HG02759 (cell line): ENCODE results near the gene HELLS.
"Not testable (repeated sequence)": the region's sequence is repeated elsewhere in the genome, so short reads cannot be mapped to it uniquely, and the experiment has no call there.

Experiments
- ATAC-seq: cut with Tn5 transposase; IDR thresholded peaks from one replicate; pipeline ENCODE4 v1.9.1; 2021; ENCODE audit warnings: mild to moderate bottlenecking, moderate library complexity; ENCODE audit not compliant: unreplicated experiment

HELLS gene

DNA sequence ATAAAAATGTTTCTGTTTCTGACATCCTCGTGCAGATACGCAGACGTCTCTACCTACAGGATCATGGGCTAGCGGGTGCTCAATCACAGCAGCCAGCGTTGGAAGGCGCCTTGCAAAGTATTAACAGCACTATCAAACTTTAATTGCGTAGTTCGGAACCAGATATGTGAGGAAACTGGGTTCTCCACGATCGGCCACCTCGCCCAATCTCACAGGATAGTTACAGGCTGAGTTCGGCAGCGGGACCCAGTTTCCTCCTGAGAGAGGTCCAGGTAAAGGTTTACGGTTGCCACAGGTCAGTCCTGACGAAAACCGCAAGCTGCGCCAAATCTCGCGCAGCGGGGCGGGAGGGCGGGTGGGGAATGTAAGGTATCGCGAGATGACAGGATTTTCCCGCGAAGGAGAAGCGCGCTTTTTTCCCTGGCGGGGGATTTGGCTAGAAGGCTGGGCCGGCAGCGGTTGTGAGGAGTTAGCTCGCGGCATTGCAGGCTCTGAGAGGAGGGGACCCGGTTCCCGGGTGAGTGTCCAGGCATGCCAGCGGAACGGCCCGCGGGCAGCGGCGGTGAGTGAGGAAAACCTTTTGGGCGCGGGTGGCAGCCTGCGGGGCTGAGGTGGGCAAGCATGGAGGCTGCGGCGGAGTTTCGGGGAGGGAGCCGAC, at the start of gene HELLS:
HELLS (plus strand) TSS at position 398 of the 658 bp plus-strand sequence; CDS start at position 532, 134 bp downstream.
- peak; percentile 82 for ATAC-seq

DNA sequence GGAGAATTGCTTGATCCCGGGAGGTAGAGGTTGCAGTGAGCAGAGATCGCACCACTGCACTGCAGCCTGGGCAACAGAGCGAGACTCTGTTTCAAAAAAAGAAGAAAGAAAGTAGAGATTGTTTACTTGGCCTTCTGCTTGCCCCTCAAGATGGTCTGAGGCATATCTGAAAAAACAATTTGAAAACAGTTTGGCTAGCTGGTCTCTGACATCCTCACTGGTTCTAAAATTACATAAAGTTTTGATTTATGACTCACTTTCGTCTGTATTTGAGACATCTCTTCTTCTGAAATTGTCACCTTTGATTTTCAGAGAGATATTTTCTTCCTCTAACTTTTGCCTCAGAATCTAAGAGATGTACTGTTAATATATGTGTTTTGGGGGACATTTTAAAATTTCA, 49.6 kb upstream of the HELLS start:
- peak; percentile 71 for ATAC-seq

DNA sequence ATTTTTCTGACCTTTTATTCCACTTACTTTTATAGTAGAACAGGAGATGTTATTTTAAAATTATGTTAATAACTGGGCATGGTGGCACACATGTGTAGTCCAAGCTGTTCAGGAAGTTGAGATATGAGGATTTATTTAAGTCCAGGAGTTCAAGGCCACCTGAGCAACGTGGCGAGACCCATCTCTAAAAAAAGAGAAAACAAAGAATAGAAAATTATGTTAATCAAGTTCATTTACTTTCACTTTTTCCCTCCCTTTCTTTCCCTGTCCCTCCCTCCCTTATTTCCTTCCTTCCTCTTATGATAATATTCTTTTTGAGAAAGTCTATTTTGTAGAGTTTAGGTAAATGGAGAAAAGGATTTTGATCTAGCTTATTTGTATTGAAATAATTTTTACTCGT, 48.9 kb upstream of the HELLS start:
- no peak for ATAC-seq

DNA sequence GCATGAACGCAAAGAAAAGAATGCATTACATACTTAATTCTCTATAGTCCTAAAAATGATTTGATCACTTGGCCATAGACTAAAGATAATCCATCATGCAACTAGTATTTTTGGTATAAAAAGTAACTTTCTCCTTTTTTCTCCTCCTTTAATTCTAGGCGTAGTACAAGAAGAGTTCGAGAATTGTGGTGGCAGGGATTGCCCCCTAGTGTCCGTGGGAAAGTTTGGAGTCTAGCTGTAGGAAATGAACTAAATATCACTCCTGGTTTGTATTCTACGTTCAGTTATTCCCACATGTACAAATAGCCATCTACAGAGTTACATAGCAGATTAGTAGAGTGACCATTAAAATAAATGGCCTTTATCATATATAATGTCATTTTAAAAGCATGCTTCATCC, 45.5 kb upstream of the HELLS start:
- no peak for ATAC-seq

DNA sequence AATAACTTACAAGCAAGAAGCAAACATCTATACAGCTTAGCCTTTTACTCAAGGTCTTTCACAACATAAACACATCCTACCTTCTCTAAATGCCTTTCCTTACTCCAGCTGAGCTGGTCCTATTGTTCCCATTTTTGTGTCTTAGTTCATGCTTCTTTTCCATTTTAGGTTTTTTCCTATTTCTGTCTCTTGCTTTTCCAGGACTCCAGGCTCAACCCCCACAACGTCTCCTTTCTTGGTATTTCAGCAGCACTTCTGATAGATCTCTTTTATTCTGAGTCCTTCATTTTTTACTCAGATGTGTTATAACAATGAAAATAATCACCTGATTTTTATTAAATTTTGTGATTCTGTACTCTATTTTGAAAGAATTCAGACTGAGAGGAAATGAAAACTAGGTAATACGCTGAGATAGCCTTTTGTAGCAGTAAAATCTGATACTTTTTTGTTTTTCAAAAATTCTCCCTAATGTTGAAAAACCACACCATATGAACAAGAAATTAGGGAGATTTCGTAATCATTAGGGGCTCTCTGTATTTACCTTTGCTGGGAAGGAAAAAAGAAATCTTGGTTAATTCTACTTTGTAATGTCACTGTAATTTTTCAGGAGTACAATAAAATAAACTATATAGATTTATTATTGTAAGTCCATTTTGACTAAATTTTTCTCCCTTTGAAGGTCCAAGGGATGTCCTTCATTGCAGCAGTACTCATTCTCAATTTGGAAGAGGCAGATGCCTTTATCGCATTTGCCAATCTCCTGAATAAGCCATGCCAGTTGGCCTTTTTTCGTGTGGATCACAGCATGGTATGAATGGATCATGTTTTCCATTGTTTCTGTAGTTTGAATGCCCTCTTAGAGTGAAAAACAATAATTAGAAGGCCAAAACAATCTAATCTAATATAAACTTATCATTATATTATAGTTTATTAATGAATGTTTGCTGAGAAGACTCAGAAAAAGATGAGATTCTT, 24.0 kb upstream of the HELLS start:
- no peak for ATAC-seq

DNA sequence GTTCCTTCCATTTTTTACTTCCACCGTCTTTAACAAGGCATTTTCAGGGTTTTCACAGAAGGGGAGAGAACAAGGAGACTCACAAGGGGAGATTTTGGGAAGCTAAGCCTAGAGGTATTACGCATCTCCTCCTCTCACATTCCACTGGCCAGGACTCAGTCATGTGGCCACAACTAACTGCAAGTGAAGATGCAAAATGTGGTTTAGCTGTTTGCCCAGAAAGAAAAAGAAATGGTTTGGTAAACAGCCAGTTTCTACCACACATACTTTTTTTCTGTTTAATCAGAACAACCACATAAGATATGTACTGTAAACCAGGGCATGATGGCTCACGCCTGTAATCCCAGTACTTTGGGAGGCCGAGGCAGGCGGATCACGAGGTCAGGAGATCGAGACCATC, 21.4 kb upstream of the HELLS start:
- no peak for ATAC-seq

GRCh38 chr10:94524711-94525110, 20.9 kb upstream of the HELLS start:
- ATAC-seq, result no peak

GRCh38 chr10:94531550-94531949, 14.0 kb upstream of the HELLS start:
- not testable (repeated sequence) for ATAC-seq

GRCh38 chr10:94533027-94533426, 12.6 kb upstream of the HELLS start:
- ATAC-seq, result no peak

- not testable (repeated sequence) for ATAC-seq
These were observed 3.3 kb upstream of the HELLS start for GRCh38 chr10:94542282-94542681.

- peak; percentile 12 for ATAC-seq
These were observed 687 bp downstream of the HELLS start for GRCh38 chr10:94546049-94546900.

GRCh38 chr10:94546901-94547185, 1.3 kb downstream of the HELLS start:
- ATAC-seq, result no peak

DNA sequence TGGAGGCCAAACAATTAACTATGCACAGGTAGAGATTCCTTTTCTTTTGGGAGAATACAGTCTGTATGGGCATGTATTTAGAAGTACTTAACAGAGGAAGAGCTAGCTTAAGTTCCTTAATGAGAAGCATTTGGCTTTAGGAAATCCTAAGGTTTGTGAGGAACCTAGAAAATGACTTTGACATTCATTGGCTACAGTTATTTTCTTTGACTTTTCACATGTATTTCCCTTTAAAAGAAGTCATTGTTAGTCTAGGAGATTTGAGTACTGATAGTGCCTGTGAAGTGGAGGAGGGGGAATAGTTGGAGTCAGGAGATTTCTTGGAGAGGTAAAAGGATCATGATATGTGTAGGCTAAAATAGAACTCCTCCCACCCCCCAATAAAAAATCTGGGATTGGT, 3.6 kb downstream of the HELLS start:
- ATAC-seq, result no peak

- not testable (repeated sequence) for ATAC-seq
These were observed 22.2 kb downstream of the HELLS start for GRCh38 chr10:94567714-94568307.

DNA sequence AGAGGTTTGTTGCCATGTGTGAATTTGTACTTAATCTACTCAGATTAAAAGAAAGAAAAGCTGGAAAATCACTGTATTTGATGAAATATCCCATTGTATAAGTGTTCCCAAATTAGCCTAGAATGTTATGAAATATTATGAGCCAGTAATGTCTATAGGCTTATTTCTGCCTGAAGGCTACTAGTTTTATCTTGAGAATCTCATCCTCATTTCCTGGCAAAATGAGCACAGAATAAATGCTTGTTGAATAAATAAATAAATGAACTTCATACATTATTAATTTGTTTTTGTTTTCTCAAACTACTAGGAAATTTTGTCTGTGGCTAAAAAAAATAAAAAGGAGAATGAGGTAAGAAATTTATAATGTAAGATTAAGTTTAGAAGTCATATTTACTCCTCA, 25.5 kb downstream of the HELLS start:
- no peak for ATAC-seq

GRCh38 chr10:94571528-94571927, 25.9 kb downstream of the HELLS start:
- no peak for ATAC-seq

GRCh38 chr10:94578790-94579189, 33.2 kb downstream of the HELLS start:
- ATAC-seq, result no peak

DNA sequence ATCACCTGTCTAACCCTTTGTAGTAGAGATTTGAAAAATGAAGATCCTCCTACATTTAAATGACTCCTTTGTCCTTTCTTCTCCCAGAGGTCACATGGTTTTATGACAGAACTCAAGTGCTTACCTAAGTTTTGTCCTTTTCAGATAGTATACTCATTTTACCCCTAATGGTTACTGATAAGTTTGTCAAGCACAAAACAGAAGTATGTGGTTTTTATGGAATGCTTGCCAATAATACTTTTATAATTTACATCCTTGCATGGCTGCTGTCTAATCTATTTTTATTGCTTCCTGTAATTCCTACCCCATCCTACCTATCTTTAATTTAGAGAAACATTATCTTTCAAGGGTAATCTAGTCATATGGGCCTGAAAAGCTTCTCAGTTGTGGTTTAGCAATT, 37.5 kb downstream of the HELLS start:
- no peak for ATAC-seq

GRCh38 chr10:94591461-94592205, 46.0 kb downstream of the HELLS start:
- ATAC-seq, result peak; percentile 80
